LNCAP (cell line): ENCODE results near the gene LRRC42.

ENCODE experiments used
- TF ChIP-seq, protein P1 (sequence below): fragments of 450-650 bp; IDR thresholded peaks from 2 replicates; pipeline ENCODE4 v1.5.1; 2017; ENCODE audit warnings: mild to moderate bottlenecking

Gene LRRC42

DNA sequence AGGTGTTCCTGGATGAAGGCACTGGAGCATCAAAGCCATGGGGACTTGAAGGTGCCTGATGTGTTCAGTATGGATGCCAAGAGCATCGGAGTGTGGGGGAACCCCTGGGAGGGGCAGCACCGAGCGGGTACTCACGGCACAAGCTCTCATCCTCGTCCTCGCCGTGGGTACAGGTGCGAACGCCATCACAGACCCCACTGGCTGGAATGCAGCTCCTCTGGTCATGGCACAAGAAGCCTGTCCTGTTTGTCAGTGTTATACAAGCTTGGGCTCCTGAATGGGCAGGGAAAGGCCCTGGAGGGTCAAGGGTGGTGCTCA is 65.8 kb downstream of the LRRC42 start:
- TF ChIP-seq, protein P1, sequence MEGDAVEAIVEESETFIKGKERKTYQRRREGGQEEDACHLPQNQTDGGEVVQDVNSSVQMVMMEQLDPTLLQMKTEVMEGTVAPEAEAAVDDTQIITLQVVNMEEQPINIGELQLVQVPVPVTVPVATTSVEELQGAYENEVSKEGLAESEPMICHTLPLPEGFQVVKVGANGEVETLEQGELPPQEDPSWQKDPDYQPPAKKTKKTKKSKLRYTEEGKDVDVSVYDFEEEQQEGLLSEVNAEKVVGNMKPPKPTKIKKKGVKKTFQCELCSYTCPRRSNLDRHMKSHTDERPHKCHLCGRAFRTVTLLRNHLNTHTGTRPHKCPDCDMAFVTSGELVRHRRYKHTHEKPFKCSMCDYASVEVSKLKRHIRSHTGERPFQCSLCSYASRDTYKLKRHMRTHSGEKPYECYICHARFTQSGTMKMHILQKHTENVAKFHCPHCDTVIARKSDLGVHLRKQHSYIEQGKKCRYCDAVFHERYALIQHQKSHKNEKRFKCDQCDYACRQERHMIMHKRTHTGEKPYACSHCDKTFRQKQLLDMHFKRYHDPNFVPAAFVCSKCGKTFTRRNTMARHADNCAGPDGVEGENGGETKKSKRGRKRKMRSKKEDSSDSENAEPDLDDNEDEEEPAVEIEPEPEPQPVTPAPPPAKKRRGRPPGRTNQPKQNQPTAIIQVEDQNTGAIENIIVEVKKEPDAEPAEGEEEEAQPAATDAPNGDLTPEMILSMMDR = no peak

DNA sequence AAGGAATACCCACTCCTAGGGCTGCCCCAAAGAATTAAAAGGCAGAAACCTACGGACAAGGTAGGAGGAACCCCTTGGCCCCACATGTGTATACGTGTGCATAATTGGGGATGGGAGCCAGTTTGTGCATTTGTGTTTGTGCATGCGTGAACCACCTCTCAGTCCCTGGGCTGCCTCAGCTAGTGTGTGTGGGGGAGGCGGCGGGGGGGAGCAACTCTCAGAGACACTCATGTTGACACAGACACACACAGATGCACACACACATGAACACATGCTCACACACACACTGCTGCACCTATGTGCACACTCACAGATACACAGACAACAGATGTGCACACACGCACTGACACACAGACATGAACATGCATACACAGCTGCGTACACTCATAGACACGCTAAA is 66.7 kb downstream of the LRRC42 start:
- TF ChIP-seq, protein P1 = no peak

DNA sequence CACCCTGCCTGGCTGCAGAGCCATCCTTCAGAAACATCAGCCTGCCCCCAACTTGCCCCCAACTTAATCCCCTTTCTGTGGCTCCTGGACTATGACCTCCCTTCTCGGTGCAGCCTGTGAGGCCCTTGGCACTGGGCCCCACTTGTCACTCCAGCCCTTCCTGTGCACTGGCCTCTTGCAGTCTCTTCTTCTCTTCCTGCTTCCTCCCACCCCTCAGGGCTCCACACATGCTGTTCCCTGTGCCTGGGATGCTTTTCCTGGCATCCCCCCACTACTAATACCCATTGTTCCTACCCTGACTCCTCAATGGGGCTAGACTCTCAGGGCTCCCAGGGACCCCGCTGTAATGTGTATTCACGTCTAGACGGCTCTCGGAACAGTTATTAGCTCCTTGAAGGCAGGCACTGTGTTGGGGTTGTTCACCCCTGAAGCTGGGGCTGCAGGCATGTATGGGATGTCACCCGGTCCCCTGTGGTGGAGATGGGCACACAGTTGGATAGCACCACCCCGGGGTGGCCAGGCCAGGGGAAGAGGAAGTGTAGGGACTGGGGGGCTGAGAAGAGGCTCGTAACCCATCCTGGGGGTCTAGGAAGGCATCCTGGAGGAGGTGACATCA is 67.4 kb downstream of the LRRC42 start:
- TF ChIP-seq, protein P1 = no peak

DNA sequence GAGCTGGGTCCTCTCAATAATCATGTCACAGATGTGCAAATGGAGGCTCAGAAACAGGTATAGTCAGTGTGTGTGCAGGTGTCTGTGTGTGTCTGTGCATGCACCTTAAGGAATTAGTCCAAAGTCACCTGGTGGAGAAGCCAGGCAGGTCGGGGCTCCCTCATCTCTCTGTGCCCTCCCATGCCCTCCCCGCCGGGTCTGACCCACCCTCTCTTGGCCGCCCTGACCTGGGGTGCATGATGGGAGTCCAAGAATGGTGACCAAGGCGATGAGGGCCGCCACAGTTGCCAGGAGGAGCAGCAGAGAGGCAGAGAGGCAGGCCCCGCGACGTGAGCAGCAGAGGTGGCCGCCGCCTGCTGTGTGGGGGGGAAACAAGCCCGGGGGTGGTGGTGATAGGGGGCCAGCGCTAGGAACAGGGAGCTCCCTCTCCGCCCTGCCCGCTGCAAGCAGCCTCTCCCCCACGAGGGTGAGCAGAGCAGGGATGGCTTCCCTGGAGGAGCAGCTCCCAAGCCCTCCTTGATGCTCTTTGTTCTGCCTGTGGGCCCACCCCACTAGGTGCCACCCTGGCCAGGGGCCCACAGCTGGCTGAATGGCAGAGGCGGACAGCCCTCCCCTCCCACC is 68.0 kb downstream of the LRRC42 start:
- TF ChIP-seq, protein P1 = no peak

DNA sequence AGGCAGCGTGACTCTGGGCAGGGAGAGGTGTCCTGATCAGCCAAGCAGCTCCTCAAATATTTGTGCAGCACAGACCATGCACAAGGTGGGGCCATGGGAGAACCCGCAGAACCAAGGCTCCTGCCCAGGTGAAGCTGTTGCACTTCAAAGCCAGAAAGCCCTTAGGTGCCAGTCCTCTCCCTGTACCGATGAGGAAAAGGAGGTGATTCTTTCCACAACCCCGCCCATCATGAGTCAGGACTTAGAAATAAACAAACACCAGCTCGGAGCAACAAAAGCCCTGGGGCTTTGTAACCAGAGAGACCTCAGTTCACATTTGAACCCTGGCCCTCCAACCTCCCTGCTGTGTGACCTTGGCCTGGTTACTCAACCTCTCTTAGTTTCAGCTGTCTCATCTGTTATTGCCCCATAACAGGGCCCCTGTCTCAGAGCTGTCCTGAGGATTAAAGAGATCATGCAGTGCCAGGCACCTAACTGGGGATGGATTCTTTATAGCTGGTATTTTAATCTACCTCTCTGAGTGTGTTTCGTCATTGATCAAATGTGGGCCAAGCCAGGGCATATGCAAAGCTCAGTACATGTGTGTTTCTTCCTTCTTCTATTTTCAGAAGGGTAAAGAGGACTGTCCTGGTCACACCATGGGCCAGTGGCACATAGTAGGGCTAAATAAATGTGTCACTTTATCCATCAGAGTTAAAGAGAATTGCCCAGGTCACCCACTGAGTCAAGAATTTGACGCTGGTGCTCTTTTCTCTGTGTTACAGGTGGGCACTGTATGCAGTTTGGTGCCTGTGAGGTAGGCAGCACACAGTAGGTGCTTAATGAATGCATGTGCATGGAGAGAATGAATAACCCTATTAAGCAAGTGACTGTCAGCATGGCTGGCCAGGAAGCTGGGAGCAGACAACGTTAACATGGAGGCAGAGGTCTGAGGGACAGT is 70.5 kb downstream of the LRRC42 start:
- TF ChIP-seq, protein P1 = no peak
